Activated naive CD4-positive, alpha-beta T cell treated with anti-CD3 and anti-CD28 coated beads, Interleukin-2, amount 10 ng/mL, durations not matched to agents 7 days and 5 days (primary cell): ENCODE measurements around the gene PRKD3.

ENCODE experiments used
- CTCF ChIA-PET: fragments of 350-600 bp; sonication (Branson Sonifier 250); formaldehyde crosslinking; loops from one replicate; lab custom pipeline; 2021; ENCODE audit warnings: antibody characterized with exemption; lab: Charles Lee
- DNase-seq: peaks from one replicate; pipeline ENCODE4 v3.0.0-alpha.2; 2020
- H3K27ac Mint-ChIP-seq: one replicate; pipeline ENCODE4 v1.8.0; 2021; ENCODE audit warnings: mild to moderate bottlenecking, moderate library complexity, mixed read lengths
- H3K27me3 Mint-ChIP-seq: one replicate; pipeline ENCODE4 v1.8.0; 2021; ENCODE audit warnings: mild to moderate bottlenecking, mixed read lengths
- H3K36me3 Mint-ChIP-seq: one replicate; pipeline ENCODE4 v1.8.0; 2021; ENCODE audit warnings: mixed read lengths
- H3K4me1 Mint-ChIP-seq: one replicate; pipeline ENCODE4 v1.8.0; 2021; ENCODE audit warnings: mixed read lengths
- H3K4me3 Mint-ChIP-seq: one replicate; pipeline ENCODE4 v1.8.0; 2021; ENCODE audit warnings: mild to moderate bottlenecking, moderate library complexity, mixed read lengths
- H3K9me3 Mint-ChIP-seq: one replicate; pipeline ENCODE4 v1.8.0; 2021; ENCODE audit warnings: mixed read lengths

Gene PRKD3

GRCh38 chr2:37282746-37283145 is 41.9 kb downstream of the PRKD3 start:
- CTCF ChIA-PET, result no interaction called here
- DNase-seq, result no peak
- H3K4me3 Mint-ChIP-seq, result no peak overlapping the region
- no peaks in the 10 kb centered on the region for H3K9me3 Mint-ChIP-seq
- no peaks in the 10 kb centered on the region for H3K4me1 Mint-ChIP-seq
- no peak overlapping the region for H3K27ac Mint-ChIP-seq
- no peaks in the 10 kb centered on the region for H3K27me3 Mint-ChIP-seq
- H3K36me3 Mint-ChIP-seq, result peaks cover 12% of the 10 kb centered on the region

GRCh38 chr2:37281916-37282315 is 42.7 kb downstream of the PRKD3 start:
- Mint-ChIP-seq H3K9me3 (no peaks in the 10 kb centered on the region), H3K4me3 (no peak overlapping the region), H3K27me3 (no peaks in the 10 kb centered on the region), H3K27ac (no peak overlapping the region), H3K4me1 (no peaks in the 10 kb centered on the region), H3K36me3 (peaks cover 8% of the 10 kb centered on the region)
- CTCF ChIA-PET, result interaction anchor here (0.6 kb wide), 1 partner anchor 113 kb away, joined by 3 read pairs; no protein-coding TSS in a partner anchor
- no peak for DNase-seq

GRCh38 chr2:37276291-37276690 is 48.3 kb downstream of the PRKD3 start:
- Mint-ChIP-seq H3K9me3 (no peaks in the 10 kb centered on the region), H3K27ac (no peak overlapping the region), H3K27me3 (no peaks in the 10 kb centered on the region), H3K4me1 (no peaks in the 10 kb centered on the region), H3K36me3 (peaks cover 2% of the 10 kb centered on the region), H3K4me3 (no peak overlapping the region)
- CTCF ChIA-PET, result no interaction called here
- no peak for DNase-seq
